GM12892 (cell line): ENCODE data around the gene CDH13.

ENCODE experiments used
- DNase-seq: peaks from one replicate; pipeline ENCODE4 v3.0.0; 2011; ENCODE audit not compliant: insufficient read length
- FAIRE-seq: peaks from 2 replicates; lab custom pipeline; 2011; peaks lifted over from hg19 to GRCh38; lab: Jason Lieb, UNC
- POLR2A ChIP-seq: IDR thresholded peaks from 2 replicates; pipeline ENCODE4 v1.6.1; 2011; ENCODE audit warnings: low read depth, low read length, control low read depth
- POLR2AphosphoS5 ChIP-seq: IDR thresholded peaks from 2 replicates; pipeline ENCODE4 v1.6.1; 2011; ENCODE audit warnings: low read depth, low read length, control low read depth
- TAF1 ChIP-seq: IDR thresholded peaks from 2 replicates; pipeline ENCODE4 v1.6.1; 2011; ENCODE audit warnings: low read depth, mild to moderate bottlenecking, control low read depth, low read length, borderline replicate concordance

Gene CDH13

DNA sequence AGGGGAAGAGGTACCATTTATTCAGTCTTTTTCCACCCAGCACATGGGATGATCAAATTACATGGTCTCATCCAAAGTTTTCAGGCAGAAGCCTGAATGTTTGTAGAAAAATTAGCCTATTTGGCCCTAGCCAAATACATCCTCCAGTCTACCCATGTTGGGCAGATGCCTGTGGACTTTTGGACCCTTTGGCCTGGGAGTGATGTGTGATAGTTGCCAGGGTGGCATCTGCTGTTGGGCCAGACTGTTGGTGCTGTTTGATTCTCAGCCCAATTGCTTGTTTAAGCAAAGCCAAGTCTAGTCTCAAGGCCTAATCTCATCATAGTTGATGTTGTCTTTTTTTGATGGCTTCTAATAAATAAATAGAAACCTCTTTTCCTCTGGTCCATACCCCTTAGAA is 419.0 kb downstream of the CDH13 start:
- DNase-seq, result no peak
- no peak for FAIRE-seq
- TF ChIP-seq POLR2AphosphoS5, result no peak
- TF ChIP-seq POLR2A, result no peak
- TF ChIP-seq TAF1, result no peak

DNA sequence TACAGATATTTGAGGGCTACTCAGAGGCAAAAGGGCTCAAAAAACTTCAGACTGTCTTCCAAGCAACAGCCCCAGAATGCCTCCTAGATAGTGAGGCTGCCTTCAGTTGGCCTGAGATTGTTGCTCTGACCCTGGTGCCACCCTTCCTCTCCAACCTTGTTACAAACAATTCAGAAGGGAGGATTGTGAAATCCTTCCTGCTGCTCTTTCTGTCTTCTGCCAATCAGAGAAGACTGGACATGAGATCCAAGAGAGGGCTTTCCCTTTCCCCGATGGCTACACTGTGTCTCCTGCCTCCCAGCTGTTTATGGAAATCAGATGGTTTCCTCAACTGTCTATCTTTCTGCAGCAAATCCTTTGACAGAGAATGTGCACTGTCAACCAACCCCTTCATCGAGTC is 419.9 kb downstream of the CDH13 start:
- FAIRE-seq (no peak), DNase-seq (no peak)
- TF ChIP-seq TAF1 (no peak), POLR2AphosphoS5 (no peak), POLR2A (no peak)

DNA sequence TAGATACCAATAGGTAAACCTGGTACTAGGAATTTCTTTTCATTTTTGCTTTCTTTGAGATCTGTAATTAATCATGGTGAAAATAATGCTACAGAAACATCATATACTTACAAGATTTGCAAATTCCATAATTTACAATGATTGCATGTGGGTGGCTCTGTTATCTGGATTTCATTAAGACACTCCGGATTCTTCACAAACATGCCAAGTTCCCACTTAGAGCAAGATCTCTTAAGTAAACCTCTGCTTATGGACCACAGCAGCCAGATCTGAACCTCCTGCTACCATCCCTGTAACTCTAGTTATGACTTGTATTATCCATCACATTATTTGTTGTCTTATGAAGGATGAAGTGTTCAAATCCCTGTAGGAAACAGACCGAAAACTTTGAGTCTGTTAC is 424.7 kb downstream of the CDH13 start:
- DNase-seq, result no peak
- TF ChIP-seq TAF1 (no peak), POLR2A (no peak), POLR2AphosphoS5 (no peak)
- no peak for FAIRE-seq

DNA sequence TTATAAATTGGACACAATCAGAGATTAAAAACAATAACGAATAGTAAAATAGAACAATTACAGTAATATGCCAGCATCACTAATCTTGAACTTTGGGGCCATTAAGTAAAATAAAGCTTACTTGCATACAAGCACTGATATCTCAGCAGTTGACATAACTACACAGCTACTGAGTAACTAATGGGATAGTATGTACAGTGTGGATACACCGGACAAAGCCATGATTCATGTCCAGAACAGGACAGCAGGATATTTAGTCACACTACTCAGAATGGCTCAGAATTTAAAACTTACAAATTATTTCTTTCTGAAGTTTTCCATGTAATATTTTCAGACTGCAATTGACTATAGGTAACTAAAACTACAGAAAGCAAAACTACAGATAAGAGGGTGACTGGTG is 427.5 kb downstream of the CDH13 start:
- TF ChIP-seq POLR2A (no peak), POLR2AphosphoS5 (no peak), TAF1 (no peak)
- FAIRE-seq, result no peak
- no peak for DNase-seq

DNA sequence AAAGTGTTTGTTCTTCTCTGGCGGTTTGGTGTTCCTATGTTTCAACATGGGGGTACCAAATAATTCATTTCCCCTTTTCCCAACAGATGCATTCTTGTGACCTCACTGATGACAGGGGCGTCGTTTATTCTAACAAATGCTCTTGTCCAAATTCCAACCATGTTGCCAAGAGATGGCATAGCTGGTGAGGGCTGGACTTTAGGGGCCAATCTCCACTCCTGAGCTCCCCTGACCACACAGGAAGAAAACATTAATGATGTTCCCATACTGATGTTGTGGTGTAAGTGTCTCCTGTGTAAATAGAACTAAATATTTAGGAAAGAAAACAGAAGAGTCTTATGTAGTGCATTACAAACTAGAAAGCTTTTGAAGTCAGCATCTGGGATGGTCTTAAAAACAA is 431.6 kb downstream of the CDH13 start:
- DNase-seq (no peak), FAIRE-seq (no peak)
- TF ChIP-seq POLR2AphosphoS5 (no peak), POLR2A (no peak), TAF1 (no peak)

DNA sequence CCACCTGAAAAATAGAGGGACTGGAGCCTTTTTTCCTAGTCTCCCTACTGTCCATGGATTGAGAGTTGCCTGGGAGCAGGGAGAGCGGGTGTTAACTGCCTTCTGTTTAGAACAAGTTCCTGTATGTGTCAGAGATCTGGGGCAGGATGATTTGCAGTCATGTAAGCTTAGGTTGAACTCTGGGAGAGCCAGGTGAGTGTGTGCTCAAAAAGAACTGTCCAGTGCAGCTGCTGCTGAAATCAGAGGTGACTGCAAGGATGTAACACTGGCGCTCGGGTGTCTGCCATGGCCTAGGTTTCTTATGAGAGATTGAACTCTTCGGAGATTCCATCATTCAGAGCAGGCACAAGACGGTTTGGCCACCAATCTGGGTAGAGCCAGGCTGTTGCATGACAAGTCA is 432.5 kb downstream of the CDH13 start:
- TF ChIP-seq POLR2A, result no peak
- no peak for TF ChIP-seq POLR2AphosphoS5
- no peak for TF ChIP-seq TAF1
- FAIRE-seq, result no peak
- DNase-seq, result no peak

DNA sequence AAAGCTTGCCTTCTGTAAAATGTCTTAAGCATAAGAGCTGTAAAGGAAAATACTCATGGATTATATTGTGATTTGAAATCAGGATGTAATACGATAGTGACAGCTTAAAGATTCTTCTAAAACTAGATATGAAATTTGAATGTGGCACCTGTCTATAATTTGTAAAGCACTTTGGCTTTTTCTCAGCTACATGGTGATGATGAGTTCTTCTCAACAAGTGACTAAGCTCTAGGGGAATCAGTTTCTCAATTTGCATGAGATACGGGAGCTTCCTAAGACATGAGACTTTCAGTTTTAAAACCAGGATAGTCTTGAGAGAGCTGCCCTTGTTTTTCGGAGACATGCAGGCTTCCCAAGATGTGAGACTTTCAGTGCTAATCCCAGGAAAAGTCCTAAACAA is 439.2 kb downstream of the CDH13 start:
- no peak for FAIRE-seq
- no peak for DNase-seq
- no peak for TF ChIP-seq POLR2AphosphoS5
- no peak for TF ChIP-seq POLR2A
- no peak for TF ChIP-seq TAF1

DNA sequence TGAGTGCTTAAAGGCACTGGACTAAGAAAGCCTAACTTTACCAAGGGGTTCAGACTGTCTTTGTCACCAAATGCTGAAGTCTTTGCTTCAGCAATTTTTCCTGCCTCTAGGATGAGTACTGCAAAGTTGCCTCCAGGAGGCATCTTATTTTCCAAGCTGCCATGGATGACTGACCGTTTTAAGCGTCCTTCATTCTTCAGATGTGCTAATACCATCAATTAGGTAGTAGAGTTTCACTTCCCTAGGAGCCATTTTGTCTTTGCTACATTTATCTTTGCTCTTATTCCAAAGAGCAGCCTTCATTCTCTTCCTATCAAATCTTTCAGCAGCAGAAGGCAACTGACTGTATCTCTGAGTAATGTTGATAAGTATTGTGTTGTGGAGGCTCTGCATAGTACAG is 440.1 kb downstream of the CDH13 start:
- DNase-seq (no peak), FAIRE-seq (no peak)
- TF ChIP-seq POLR2AphosphoS5 (no peak), POLR2A (no peak), TAF1 (no peak)

DNA sequence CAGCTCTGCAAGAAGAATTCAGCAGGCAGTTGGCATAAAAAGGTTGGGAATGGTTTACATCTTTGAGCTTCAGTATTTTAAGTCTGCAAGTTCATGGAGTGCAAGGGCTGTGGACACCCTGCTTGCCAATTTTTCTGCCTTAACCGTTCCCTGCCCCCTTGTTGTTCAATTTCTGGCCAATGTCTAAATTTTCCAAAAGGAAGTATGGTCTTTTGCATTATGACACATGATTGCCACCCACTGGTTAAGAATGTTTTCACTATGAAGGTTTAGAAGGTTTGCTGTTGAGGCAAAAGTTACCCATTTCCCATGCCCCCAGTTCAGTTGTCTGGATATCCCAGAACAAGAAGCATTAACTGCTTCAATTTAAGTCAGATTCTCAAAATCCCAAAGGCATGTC is 441.9 kb downstream of the CDH13 start:
- no peak for FAIRE-seq
- TF ChIP-seq POLR2AphosphoS5, result no peak
- no peak for TF ChIP-seq TAF1
- TF ChIP-seq POLR2A, result no peak
- DNase-seq, result no peak

DNA sequence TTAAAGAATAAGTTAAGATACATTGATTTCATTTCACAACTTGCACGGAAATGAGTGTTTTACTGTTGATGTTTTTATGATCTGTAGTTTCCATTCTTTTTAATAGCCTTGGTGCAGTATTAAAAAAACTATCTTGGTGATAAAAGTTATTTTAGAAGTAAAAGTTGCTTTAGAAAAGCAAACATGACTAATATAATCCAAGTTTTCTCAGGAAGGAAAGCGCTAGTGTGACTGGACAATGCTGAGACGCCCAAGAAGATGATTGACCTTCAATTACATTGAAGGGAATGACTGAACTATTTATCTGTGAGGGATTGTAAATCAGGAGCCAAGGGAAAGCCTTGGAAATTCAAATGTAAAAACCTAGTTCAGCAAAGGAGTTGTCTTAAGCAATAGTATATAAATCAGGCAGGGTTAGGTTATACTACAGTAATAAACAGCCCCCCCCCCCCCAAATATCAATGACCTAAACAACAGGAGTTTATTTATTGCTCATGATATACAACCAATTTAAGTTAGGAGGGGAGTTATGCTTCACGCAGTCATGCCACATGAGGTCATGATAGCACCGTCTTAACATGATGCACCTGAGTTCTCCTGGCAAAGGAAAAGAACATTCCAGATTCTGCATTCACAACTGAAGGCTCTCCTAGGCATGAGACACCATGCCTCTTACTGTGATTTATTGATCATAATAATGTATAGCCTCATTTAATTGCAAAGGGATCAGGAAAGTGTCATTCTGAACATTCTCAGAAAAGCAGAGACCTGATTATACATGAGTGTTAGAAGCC is 443.8 kb downstream of the CDH13 start:
- DNase-seq (no peak), FAIRE-seq (no peak)
- no peak for TF ChIP-seq POLR2AphosphoS5
- TF ChIP-seq POLR2A, result no peak
- TF ChIP-seq TAF1, result no peak

DNA sequence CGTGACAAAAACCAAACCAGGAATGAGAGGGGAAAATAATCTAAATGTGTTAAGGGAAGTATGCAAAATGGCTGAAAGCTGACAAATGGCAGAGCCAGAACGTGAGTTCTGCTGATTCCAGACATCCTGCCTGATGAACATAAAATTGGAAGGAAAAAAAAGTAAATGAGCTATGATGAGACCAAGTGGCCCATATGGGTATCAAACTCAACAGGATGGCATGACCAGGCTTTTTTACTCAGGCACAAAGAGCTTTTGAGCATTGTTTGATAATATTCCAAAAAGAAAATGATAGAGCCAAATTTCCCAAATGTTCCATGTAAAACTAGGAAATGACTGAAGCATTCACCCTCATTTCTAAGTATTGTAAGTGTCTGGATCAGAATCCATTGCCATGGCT is 449.2 kb downstream of the CDH13 start:
- no peak for FAIRE-seq
- no peak for DNase-seq
- no peak for TF ChIP-seq POLR2A
- no peak for TF ChIP-seq TAF1
- TF ChIP-seq POLR2AphosphoS5, result no peak

DNA sequence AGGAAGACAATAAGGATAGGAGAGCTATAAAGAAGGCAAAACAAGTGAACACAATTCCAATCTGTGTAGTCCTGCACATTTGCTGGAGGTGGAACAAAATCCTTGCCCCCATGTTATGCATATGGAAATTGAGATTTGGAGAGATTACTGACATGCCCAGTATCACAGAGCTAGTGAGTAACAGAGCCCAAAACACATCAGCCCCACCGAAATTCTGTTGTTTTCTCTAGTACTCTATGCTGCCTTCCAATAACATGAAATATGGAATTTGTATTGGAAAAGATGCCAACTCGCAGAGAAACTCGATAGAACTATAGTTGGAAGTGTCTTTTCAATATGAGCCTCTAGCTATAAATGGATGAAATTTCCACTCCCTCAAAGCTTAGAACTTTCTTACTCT is 456.6 kb downstream of the CDH13 start:
- no peak for DNase-seq
- FAIRE-seq, result no peak
- TF ChIP-seq POLR2A (no peak), POLR2AphosphoS5 (no peak), TAF1 (no peak)
